ENCODE data around the gene NDE1.

NDE1 gene

GRCh38 chr16:15640966-15641365 lies 9.1 kb upstream of the NDE1 start:
- DNase-seq, result no peak
- CTCF ChIA-PET, result interaction anchor here (1.0 to 1.9 kb wide), 5 partner anchors 8 to 214 kb away, joined by 3 to 5 read pairs (median 4); no protein-coding TSS in a partner anchor
- 60% methylated on average over 3 of the region's 4 CpGs for WGBS (ENCODE audit: insufficient coverage)
- Histone ChIP-seq H3K27me3 (replicated peaks in 2 of 5; ENCODE audit: control insufficient read depth in 4 of 5, insufficient read depth in 5 of 5, low read length in 4 of 5) (no peaks in the 10 kb centered on the region), H3K4me3 (ENCODE audit: control insufficient read depth in 1 of 7, extremely low read depth in 1 of 7, insufficient read depth in 4 of 7, low read depth in 2 of 7, low read length in 6 of 7) (peak overlapping the region in 3 of 7 experiments; percentile 82 to 90 (median 84)), H3K27ac (ENCODE audit: insufficient read depth in 1 of 2, low read depth in 1 of 2, low read length in 2 of 2, poor library complexity in 1 of 2, severe bottlenecking in 2 of 2) (peak overlapping the region; percentile 99 to 100), H3K4me1 (ENCODE audit: control extremely low read depth in 1 of 4, control insufficient read depth in 4 of 4, insufficient read depth in 4 of 4, low read length in 3 of 4) (peaks cover 31 to 51% (median 38%) of the 10 kb centered on the region in 4 experiments), H3K9me3 (ENCODE audit: control extremely low read depth in 1 of 5, control insufficient read depth in 4 of 5, insufficient read depth in 2 of 5, low read depth in 1 of 5, low read length in 4 of 5) (no peaks in the 10 kb centered on the region), H3K36me3 (ENCODE audit: control insufficient read depth in 4 of 4, insufficient read depth in 4 of 4, low read length in 3 of 4) (peaks cover 9 to 31% (median 19%) of the 10 kb centered on the region in 4 experiments)
- POLR2A ChIA-PET, result interaction anchor here (0.9 kb wide), 1 partner anchor 9 kb away, joined by 3 read pairs; no protein-coding TSS in a partner anchor

- ChIA-PET CTCF (interaction anchor here (0.7 to 2.5 kb wide), 17 partner anchors 9 to 215 kb away, joined by 3 to 16 read pairs (median 4); no protein-coding TSS in a partner anchor), POLR2A (interaction anchor here (0.9 to 1.5 kb wide), 5 partner anchors 10 to 31 kb away, joined by 3 to 6 read pairs (median 3); no protein-coding TSS in a partner anchor)
- 16% methylated on average over 12 of the region's 15 CpGs for WGBS (ENCODE audit: insufficient coverage)
- H3K9me3 ChIP-seq (ENCODE audit: control extremely low read depth in 1 of 5, control insufficient read depth in 4 of 5, insufficient read depth in 2 of 5, low read depth in 1 of 5, low read length in 4 of 5), result no peaks in the 10 kb centered on the region
- peaks cover 26 to 41% (median 29%) of the 10 kb centered on the region in 4 experiments for H3K4me1 ChIP-seq (ENCODE audit: control extremely low read depth in 1 of 4, control insufficient read depth in 4 of 4, insufficient read depth in 4 of 4, low read length in 3 of 4)
- H3K27me3 ChIP-seq (replicated peaks in 2 of 5; ENCODE audit: control insufficient read depth in 4 of 5, insufficient read depth in 5 of 5, low read length in 4 of 5), result no peaks in the 10 kb centered on the region
- peak overlapping the region; percentile 56 to 93 (median 84) for H3K4me3 ChIP-seq (ENCODE audit: control insufficient read depth in 1 of 7, extremely low read depth in 1 of 7, insufficient read depth in 4 of 7, low read depth in 2 of 7, low read length in 6 of 7)
- H3K36me3 ChIP-seq (ENCODE audit: control insufficient read depth in 4 of 4, insufficient read depth in 4 of 4, low read length in 3 of 4), result peaks cover 7 to 22% (median 14%) of the 10 kb centered on the region in 4 experiments
- DNase-seq, result peak in 1 of 3 donors; percentile 9
- peak overlapping the region; percentile 99 to 100 for H3K27ac ChIP-seq (ENCODE audit: insufficient read depth in 1 of 2, low read depth in 1 of 2, low read length in 2 of 2, poor library complexity in 1 of 2, severe bottlenecking in 2 of 2)
Measured at GRCh38 chr16:15641753-15642556, 8.1 kb upstream of the NDE1 start.

- peaks cover under 1 to 16% (median 8%) of the 10 kb centered on the region in 4 experiments for H3K36me3 ChIP-seq (ENCODE audit: control insufficient read depth in 4 of 4, insufficient read depth in 4 of 4, low read length in 3 of 4)
- H3K4me3 ChIP-seq (ENCODE audit: control insufficient read depth in 1 of 7, extremely low read depth in 1 of 7, insufficient read depth in 4 of 7, low read depth in 2 of 7, low read length in 6 of 7), result peak overlapping the region; percentile 56 to 93 (median 84)
- peak overlapping the region; percentile 99 to 100 for H3K27ac ChIP-seq (ENCODE audit: insufficient read depth in 1 of 2, low read depth in 1 of 2, low read length in 2 of 2, poor library complexity in 1 of 2, severe bottlenecking in 2 of 2)
- DNase-seq, result peak; percentile 89 to 95 (median 92)
- H3K4me1 ChIP-seq (ENCODE audit: control extremely low read depth in 1 of 4, control insufficient read depth in 4 of 4, insufficient read depth in 4 of 4, low read length in 3 of 4), result peaks cover 23 to 37% (median 28%) of the 10 kb centered on the region in 4 experiments
- 0% methylated on average over 4 of the region's 23 CpGs for WGBS (ENCODE audit: insufficient coverage)
- ChIA-PET CTCF (interaction anchor here (0.7 to 2.5 kb wide), 16 partner anchors 10 to 215 kb away, joined by 3 to 16 read pairs (median 4); no protein-coding TSS in a partner anchor), POLR2A (interaction anchor here (0.6 to 1.5 kb wide), 9 partner anchors 10 to 478 kb away, joined by 3 to 9 read pairs (median 5); partner anchors contain the start of gene BMERB1)
- no peaks in the 10 kb centered on the region for H3K9me3 ChIP-seq (ENCODE audit: control extremely low read depth in 1 of 5, control insufficient read depth in 4 of 5, insufficient read depth in 2 of 5, low read depth in 1 of 5, low read length in 4 of 5)
- no peaks in the 10 kb centered on the region for H3K27me3 ChIP-seq (replicated peaks in 2 of 5; ENCODE audit: control insufficient read depth in 4 of 5, insufficient read depth in 5 of 5, low read length in 4 of 5)
Measured at GRCh38 chr16:15642557-15643047, 7.4 kb upstream of the NDE1 start.

GRCh38 chr16:15643048-15643945 lies 6.7 kb upstream of the NDE1 start, which contains the start of gene MARF1:
TSS of gene MARF1 (minus strand) at chr16:15643154. CDS start at chr16:15639233, 3,921 bp downstream.
- ChIA-PET POLR2A (interaction anchor here (0.6 to 1.5 kb wide), 9 partner anchors 11 to 477 kb away, joined by 3 to 9 read pairs (median 5); partner anchors contain the start of gene BMERB1), CTCF (interaction anchor here (0.8 to 2.5 kb wide), 12 partner anchors 10 to 216 kb away, joined by 3 to 16 read pairs (median 4); no protein-coding TSS in a partner anchor)
- no peaks in the 10 kb centered on the region for H3K9me3 ChIP-seq (ENCODE audit: control extremely low read depth in 1 of 5, control insufficient read depth in 4 of 5, insufficient read depth in 2 of 5, low read depth in 1 of 5, low read length in 4 of 5)
- peak within 1 kb of the TSS; percentile 99 to 100 for H3K27ac ChIP-seq (ENCODE audit: insufficient read depth in 1 of 2, low read depth in 1 of 2, low read length in 2 of 2, poor library complexity in 1 of 2, severe bottlenecking in 2 of 2)
- no peaks in the 10 kb centered on the region for H3K27me3 ChIP-seq (replicated peaks in 2 of 5; ENCODE audit: control insufficient read depth in 4 of 5, insufficient read depth in 5 of 5, low read length in 4 of 5)
- H3K4me1 ChIP-seq (ENCODE audit: control extremely low read depth in 1 of 4, control insufficient read depth in 4 of 4, insufficient read depth in 4 of 4, low read length in 3 of 4), result peaks cover 23 to 37% (median 28%) of the 10 kb centered on the region in 4 experiments
- DNase-seq, result peak; percentile 95 to 98 (median 98)
- H3K4me3 ChIP-seq (ENCODE audit: control insufficient read depth in 1 of 7, extremely low read depth in 1 of 7, insufficient read depth in 4 of 7, low read depth in 2 of 7, low read length in 6 of 7), result peak within 1 kb of the TSS; percentile 58 to 98 (median 90)
- H3K36me3 ChIP-seq (ENCODE audit: control insufficient read depth in 4 of 4, insufficient read depth in 4 of 4, low read length in 3 of 4), result peaks cover 0 to 11% (median 6%) of the 10 kb centered on the region in 4 experiments
- 0% methylated on average over 35 of the region's 58 CpGs for WGBS (ENCODE audit: insufficient coverage)

- 25% methylated on average over 2 of the region's 4 CpGs for WGBS (ENCODE audit: insufficient coverage)
- Histone ChIP-seq H3K27ac (ENCODE audit: insufficient read depth in 1 of 2, low read depth in 1 of 2, low read length in 2 of 2, poor library complexity in 1 of 2, severe bottlenecking in 2 of 2) (peak overlapping the region; percentile 99 to 100), H3K4me1 (ENCODE audit: control extremely low read depth in 1 of 4, control insufficient read depth in 4 of 4, insufficient read depth in 4 of 4, low read length in 3 of 4) (peaks cover 23 to 37% (median 28%) of the 10 kb centered on the region in 4 experiments), H3K4me3 (ENCODE audit: control insufficient read depth in 1 of 7, extremely low read depth in 1 of 7, insufficient read depth in 4 of 7, low read depth in 2 of 7, low read length in 6 of 7) (peak overlapping the region in 6 of 7 experiments; percentile 84 to 98 (median 91)), H3K36me3 (ENCODE audit: control insufficient read depth in 4 of 4, insufficient read depth in 4 of 4, low read length in 3 of 4) (peaks cover 0 to 6% (median 3%) of the 10 kb centered on the region in 4 experiments), H3K27me3 (replicated peaks in 2 of 5; ENCODE audit: control insufficient read depth in 4 of 5, insufficient read depth in 5 of 5, low read length in 4 of 5) (no peaks in the 10 kb centered on the region), H3K9me3 (ENCODE audit: control extremely low read depth in 1 of 5, control insufficient read depth in 4 of 5, insufficient read depth in 2 of 5, low read depth in 1 of 5, low read length in 4 of 5) (no peaks in the 10 kb centered on the region)
- no peak for DNase-seq
- ChIA-PET CTCF (interaction anchor here (0.9 to 2.5 kb wide), 6 partner anchors 9 to 60 kb away, joined by 3 to 16 read pairs (median 6); no protein-coding TSS in a partner anchor), POLR2A (interaction anchor here (0.6 to 1.3 kb wide), 4 partner anchors 39 to 210 kb away, joined by 3 to 7 read pairs (median 5); partner anchors contain the start of gene BMERB1)
Measured at GRCh38 chr16:15643946-15644250, 6.1 kb upstream of the NDE1 start.

Data from common myeloid progenitor, CD34-positive (primary cell).